ENCODE results near the gene LONP2. TPM values are rescaled to one million over a fixed set of nuclear protein-coding genes. Genes with fewer than 3 reads are reported as not detected.

Gene LONP2
- total RNA-seq, 2 donors from 2014 or later = 39.0 to 53.5 TPM

Other genes starting within 250 kb of the LONP2 start
- not detected for gene ABCC12, start 88.3 kb upstream of the LONP2 start, total RNA-seq
- gene ABCC11, start 3.2 kb downstream of the LONP2 start, total RNA-seq = under 1 TPM in 1 of 2 donors, not detected in 1; 0.50 TPM
- gene SIAH1, start 141.1 kb downstream of the LONP2 start, total RNA-seq = 10 to 100 TPM; 15.9 to 18.6 TPM

Data from activated naive CD4-positive, alpha-beta T cell treated with anti-CD3 and anti-CD28 coated beads, Interleukin-2, amount 50 U/mL, for 72 hours (primary cell).